ENCODE measurements around the gene SLC12A3.
A peak's percentile ranks its signal among the peaks of the same experiment; 100 is the strongest.

DNA sequence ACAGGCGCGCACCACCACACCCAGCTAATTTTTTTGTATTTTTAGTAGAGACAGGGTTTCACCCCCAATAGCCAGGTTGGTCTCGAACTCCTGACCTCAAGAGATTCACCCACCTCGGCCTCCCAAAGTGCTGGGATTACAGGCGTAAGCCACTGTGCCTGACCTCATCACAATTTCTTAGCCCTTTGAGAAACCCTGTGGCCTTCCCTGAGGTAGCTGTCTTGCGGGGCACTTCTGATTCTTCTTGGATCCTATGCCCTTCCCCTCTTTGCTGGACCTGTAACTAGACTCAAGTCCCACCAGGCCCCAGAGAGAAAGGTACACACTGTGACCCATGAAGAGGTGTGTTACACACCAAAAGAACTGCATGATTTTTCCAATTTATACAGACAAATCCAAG, 83.2 kb downstream of the SLC12A3 start:
- no peak for TF ChIP-seq CTCF (conservative IDR thresholded peaks at IDR 0.05; ENCODE audit: low read depth, low read length)
- no peak for TF ChIP-seq MAZ (IDR thresholded peaks at IDR 0.05; ENCODE audit: borderline replicate concordance, low read depth, low read length)
- TF ChIP-seq SMC3 (IDR thresholded peaks at IDR 0.05; ENCODE audit: low read depth, low read length), result no peak
- TF ChIP-seq POLR2A (IDR thresholded peaks at IDR 0.05; ENCODE audit: low read depth, low read length), result peak; percentile 15; the same call in 1 of the 2 replicates
- TF ChIP-seq USF2 (IDR thresholded peaks at IDR 0.05; ENCODE audit: low read depth, low read length), result no peak
- TF ChIP-seq MAFK (IDR thresholded peaks at IDR 0.05; ENCODE audit: low read depth, low read length), result no peak
- no peak for TF ChIP-seq NFE2L2 (IDR thresholded peaks at IDR 0.05; ENCODE audit: low read depth, low read length)
- no peak for TF ChIP-seq RAD21 (IDR thresholded peaks at IDR 0.05; ENCODE audit: low read length)
- TF ChIP-seq RCOR1 (IDR thresholded peaks at IDR 0.05; ENCODE audit: insufficient replicate concordance, low read length), result no peak
- TF ChIP-seq CEBPB (IDR thresholded peaks at IDR 0.05; ENCODE audit: low read depth, low read length), result no peak
- no peak for TF ChIP-seq CHD1 (IDR thresholded peaks at IDR 0.05; ENCODE audit: low read depth, low read length)
- TF ChIP-seq BHLHE40 (IDR thresholded peaks at IDR 0.05; ENCODE audit: low read depth, low read length), result no peak
- no peak for TF ChIP-seq FOS (IDR thresholded peaks at IDR 0.05; ENCODE audit: low read depth, low read length)
